HUES48 (cell line): ENCODE results near the gene SMYD4.
"Not testable (repeated sequence)": the region's sequence is repeated elsewhere in the genome, so short reads cannot be mapped to it uniquely, and the experiment has no call there.

Experiments
- H3K27ac ChIP-seq: one replicate; pipeline ENCODE4 v1.7.0; 2013; ENCODE audit warnings: low read depth, low read length, inconsistent platforms
- H3K27me3 ChIP-seq: 2 replicates; pipeline ENCODE4 v1.6.1; 2013; ENCODE audit warnings: mild to moderate bottlenecking, low read length; ENCODE audit not compliant: control insufficient read depth, insufficient read depth
- H3K36me3 ChIP-seq: 2 replicates; pipeline ENCODE4 v1.6.1; 2013; ENCODE audit warnings: low read length; ENCODE audit not compliant: control insufficient read depth, insufficient read depth
- H3K4me1 ChIP-seq: 2 replicates; pipeline ENCODE4 v1.6.1; 2013; ENCODE audit warnings: mild to moderate bottlenecking, low read length; ENCODE audit not compliant: control insufficient read depth, insufficient read depth
- H3K4me3 ChIP-seq: 2 replicates; pipeline ENCODE4 v1.5.1; 2013; ENCODE audit warnings: mild to moderate bottlenecking, low read depth, low read length
- H3K9ac ChIP-seq: 2 replicates; pipeline ENCODE4 v1.6.1; 2013; ENCODE audit warnings: mild to moderate bottlenecking, low read depth, low read length, moderate library complexity
- H3K9me3 ChIP-seq: 2 replicates; pipeline ENCODE4 v1.6.1; 2013; ENCODE audit warnings: low read length; ENCODE audit not compliant: control insufficient read depth, insufficient read depth

The SMYD4 gene

GRCh38 chr17:1783271-1783670 is 46.4 kb downstream of the SMYD4 start:
- Histone ChIP-seq H3K36me3 (peaks cover 74% of the 10 kb centered on the region), H3K4me1 (no peaks in the 10 kb centered on the region), H3K27me3 (no peaks in the 10 kb centered on the region), H3K27ac (no peak overlapping the region), H3K9me3 (no peaks in the 10 kb centered on the region), H3K4me3 (no peak overlapping the region), H3K9ac (no peak overlapping the region)

- H3K36me3 ChIP-seq: peaks cover 77% of the 10 kb centered on the region
- no peaks in the 10 kb centered on the region for H3K27me3 ChIP-seq
- H3K9me3 ChIP-seq: no peaks in the 10 kb centered on the region
- no peak overlapping the region for H3K27ac ChIP-seq
- H3K4me1 ChIP-seq: no peaks in the 10 kb centered on the region
- H3K4me3 ChIP-seq: no peak overlapping the region
- no peak overlapping the region for H3K9ac ChIP-seq
These were observed 47.5 kb downstream of the SMYD4 start for GRCh38 chr17:1782171-1782567.

GRCh38 chr17:1779571-1780131 is 50.1 kb downstream of the SMYD4 start:
- H3K27me3 ChIP-seq: no peaks in the 10 kb centered on the region
- H3K36me3 ChIP-seq: peaks cover 76% of the 10 kb centered on the region
- H3K9me3 ChIP-seq: no peaks in the 10 kb centered on the region
- no peak overlapping the region for H3K9ac ChIP-seq
- no peak overlapping the region for H3K27ac ChIP-seq
- no peak overlapping the region for H3K4me3 ChIP-seq
- no peaks in the 10 kb centered on the region for H3K4me1 ChIP-seq

GRCh38 chr17:1776857-1777256 is 52.8 kb downstream of the SMYD4 start:
- no peaks in the 10 kb centered on the region for H3K27me3 ChIP-seq
- no peak overlapping the region for H3K4me3 ChIP-seq
- no peak overlapping the region for H3K9ac ChIP-seq
- H3K27ac ChIP-seq: no peak overlapping the region
- no peaks in the 10 kb centered on the region for H3K9me3 ChIP-seq
- no peaks in the 10 kb centered on the region for H3K4me1 ChIP-seq
- peaks cover 49% of the 10 kb centered on the region for H3K36me3 ChIP-seq

- no peak overlapping the region for H3K4me3 ChIP-seq
- H3K4me1 ChIP-seq: no peaks in the 10 kb centered on the region
- H3K9me3 ChIP-seq: no peaks in the 10 kb centered on the region
- H3K9ac ChIP-seq: no peak overlapping the region
- no peaks in the 10 kb centered on the region for H3K27me3 ChIP-seq
- no peak overlapping the region for H3K27ac ChIP-seq
- peaks cover 44% of the 10 kb centered on the region for H3K36me3 ChIP-seq
These were observed 53.4 kb downstream of the SMYD4 start for GRCh38 chr17:1776328-1776727.

- Histone ChIP-seq H3K27me3 (no peaks in the 10 kb centered on the region), H3K27ac (no peak overlapping the region), H3K4me1 (peaks cover 7% of the 10 kb centered on the region), H3K9ac (no peak overlapping the region), H3K4me3 (no peak overlapping the region), H3K36me3 (peaks cover 37% of the 10 kb centered on the region), H3K9me3 (no peaks in the 10 kb centered on the region)
These were observed 55.1 kb downstream of the SMYD4 start for GRCh38 chr17:1774390-1775176.

- Histone ChIP-seq H3K9ac (no peak overlapping the region), H3K27me3 (no peaks in the 10 kb centered on the region), H3K36me3 (peaks cover 33% of the 10 kb centered on the region), H3K4me1 (peaks cover 9% of the 10 kb centered on the region), H3K27ac (no peak overlapping the region), H3K9me3 (no peaks in the 10 kb centered on the region), H3K4me3 (no peak overlapping the region)
These were observed 56.0 kb downstream of the SMYD4 start for GRCh38 chr17:1773696-1774181.

- not testable (repeated sequence) for H3K27me3 ChIP-seq, H3K4me3 ChIP-seq, H3K9ac ChIP-seq, H3K9me3 ChIP-seq, H3K4me1 ChIP-seq, H3K27ac ChIP-seq
- peaks cover 27% of the 10 kb centered on the region for H3K36me3 ChIP-seq
These were observed 56.6 kb downstream of the SMYD4 start for GRCh38 chr17:1773000-1773695.

- Histone ChIP-seq H3K27me3 (no peaks in the 10 kb centered on the region), H3K27ac (peak overlapping the region; percentile 72), H3K4me3 (no peak overlapping the region; the same call in 1 of the 2 replicates), H3K9ac (no peak overlapping the region; the same call in 1 of the 2 replicates), H3K36me3 (0 out of 2 replicates have a peak, but pooled peaks cover 3% of the 10 kb centered on the region), H3K9me3 (no peaks in the 10 kb centered on the region), H3K4me1 (peaks cover 13% of the 10 kb centered on the region)
These were observed 59.8 kb downstream of the SMYD4 start for GRCh38 chr17:1769822-1770477.

- Histone ChIP-seq H3K9me3 (no peaks in the 10 kb centered on the region), H3K9ac (no peak overlapping the region), H3K27me3 (no peaks in the 10 kb centered on the region), H3K27ac (no peak overlapping the region), H3K4me3 (no peak overlapping the region), H3K36me3 (0 out of 2 replicates have a peak, but pooled peaks cover 3% of the 10 kb centered on the region), H3K4me1 (peaks cover 26% of the 10 kb centered on the region)
These were observed 62.3 kb downstream of the SMYD4 start for GRCh38 chr17:1767358-1767757.
